ENCODE data around the gene PARN. TPM values are rescaled to one million over a fixed set of nuclear protein-coding genes. Genes with fewer than 3 reads are reported as not detected.
A peak's percentile ranks its signal among the peaks of the same experiment; 100 is the strongest.

Gene PARN, protein sequence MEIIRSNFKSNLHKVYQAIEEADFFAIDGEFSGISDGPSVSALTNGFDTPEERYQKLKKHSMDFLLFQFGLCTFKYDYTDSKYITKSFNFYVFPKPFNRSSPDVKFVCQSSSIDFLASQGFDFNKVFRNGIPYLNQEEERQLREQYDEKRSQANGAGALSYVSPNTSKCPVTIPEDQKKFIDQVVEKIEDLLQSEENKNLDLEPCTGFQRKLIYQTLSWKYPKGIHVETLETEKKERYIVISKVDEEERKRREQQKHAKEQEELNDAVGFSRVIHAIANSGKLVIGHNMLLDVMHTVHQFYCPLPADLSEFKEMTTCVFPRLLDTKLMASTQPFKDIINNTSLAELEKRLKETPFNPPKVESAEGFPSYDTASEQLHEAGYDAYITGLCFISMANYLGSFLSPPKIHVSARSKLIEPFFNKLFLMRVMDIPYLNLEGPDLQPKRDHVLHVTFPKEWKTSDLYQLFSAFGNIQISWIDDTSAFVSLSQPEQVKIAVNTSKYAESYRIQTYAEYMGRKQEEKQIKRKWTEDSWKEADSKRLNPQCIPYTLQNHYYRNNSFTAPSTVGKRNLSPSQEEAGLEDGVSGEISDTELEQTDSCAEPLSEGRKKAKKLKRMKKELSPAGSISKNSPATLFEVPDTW
- total RNA-seq: 26.5 and 26.9 TPM in 2 replicates
- long read RNA-seq, transcript PARN-203 (24 exons, 3,078 nt): major isoform, 48 of 76 reads
- long read RNA-seq, partial matches to known transcripts: 16 of 76 reads
- long read RNA-seq, other reads (novel, unspliced or antisense): 11 of 76 reads

DNA sequence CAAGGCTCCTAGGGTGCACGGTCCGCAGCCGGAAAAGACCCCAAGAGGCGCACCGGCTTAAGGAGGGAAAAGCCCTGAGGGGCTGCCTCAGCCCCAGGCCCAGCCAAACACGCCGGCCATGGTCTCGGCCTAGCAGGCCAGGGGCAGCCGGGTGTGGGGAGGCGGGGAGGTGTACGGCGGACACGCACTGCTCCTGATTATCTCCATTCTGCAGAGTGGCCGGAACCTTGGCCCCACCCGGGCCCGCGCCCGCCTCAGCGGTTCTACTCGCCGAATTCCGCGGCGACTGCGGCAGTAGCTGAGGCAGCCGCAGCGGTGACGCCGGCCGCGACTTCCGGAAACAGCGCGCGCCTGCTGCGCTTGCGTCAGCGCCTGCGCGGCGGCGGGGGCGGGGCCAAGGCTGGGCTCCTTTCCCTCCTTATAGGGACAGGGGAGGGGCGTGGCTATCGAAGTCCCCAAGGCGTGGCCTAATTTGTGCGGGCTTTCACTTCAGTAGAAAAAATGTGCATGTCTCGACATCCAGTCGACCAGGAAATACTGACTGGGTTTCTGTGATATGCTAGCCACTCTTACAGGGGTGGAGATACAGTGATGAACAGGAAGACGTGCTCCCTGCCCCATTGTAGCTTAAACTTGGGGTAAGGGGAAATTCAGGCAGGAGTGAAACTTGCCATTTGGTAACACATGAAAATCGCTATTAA is at the start of gene PARN:
PARN (minus strand) TSS at position 342 of the 701 bp plus-strand sequence; CDS start at position 207, 135 bp downstream.
- no peaks in the 10 kb centered on the region for H3K27me3 Mint-ChIP-seq (ENCODE audit: low read depth)
- H3K4me3 Mint-ChIP-seq: peak within 1 kb of the TSS; percentile 86
- peak; percentile 95 for DNase-seq (ENCODE audit: low read depth, low spot score)
- H3K27ac Mint-ChIP-seq (ENCODE audit: unreplicated experiment): peak within 1 kb of the TSS; percentile 88
- TF ChIP-seq, protein P1, sequence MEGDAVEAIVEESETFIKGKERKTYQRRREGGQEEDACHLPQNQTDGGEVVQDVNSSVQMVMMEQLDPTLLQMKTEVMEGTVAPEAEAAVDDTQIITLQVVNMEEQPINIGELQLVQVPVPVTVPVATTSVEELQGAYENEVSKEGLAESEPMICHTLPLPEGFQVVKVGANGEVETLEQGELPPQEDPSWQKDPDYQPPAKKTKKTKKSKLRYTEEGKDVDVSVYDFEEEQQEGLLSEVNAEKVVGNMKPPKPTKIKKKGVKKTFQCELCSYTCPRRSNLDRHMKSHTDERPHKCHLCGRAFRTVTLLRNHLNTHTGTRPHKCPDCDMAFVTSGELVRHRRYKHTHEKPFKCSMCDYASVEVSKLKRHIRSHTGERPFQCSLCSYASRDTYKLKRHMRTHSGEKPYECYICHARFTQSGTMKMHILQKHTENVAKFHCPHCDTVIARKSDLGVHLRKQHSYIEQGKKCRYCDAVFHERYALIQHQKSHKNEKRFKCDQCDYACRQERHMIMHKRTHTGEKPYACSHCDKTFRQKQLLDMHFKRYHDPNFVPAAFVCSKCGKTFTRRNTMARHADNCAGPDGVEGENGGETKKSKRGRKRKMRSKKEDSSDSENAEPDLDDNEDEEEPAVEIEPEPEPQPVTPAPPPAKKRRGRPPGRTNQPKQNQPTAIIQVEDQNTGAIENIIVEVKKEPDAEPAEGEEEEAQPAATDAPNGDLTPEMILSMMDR (conservative IDR thresholded peaks at IDR 0.05): no peak
- no peaks in the 10 kb centered on the region for H3K9me3 Mint-ChIP-seq
- peaks cover 36% of the 10 kb centered on the region for H3K4me1 Mint-ChIP-seq
- H3K36me3 Mint-ChIP-seq (ENCODE audit: low read depth): peaks cover 3% of the 10 kb centered on the region

DNA sequence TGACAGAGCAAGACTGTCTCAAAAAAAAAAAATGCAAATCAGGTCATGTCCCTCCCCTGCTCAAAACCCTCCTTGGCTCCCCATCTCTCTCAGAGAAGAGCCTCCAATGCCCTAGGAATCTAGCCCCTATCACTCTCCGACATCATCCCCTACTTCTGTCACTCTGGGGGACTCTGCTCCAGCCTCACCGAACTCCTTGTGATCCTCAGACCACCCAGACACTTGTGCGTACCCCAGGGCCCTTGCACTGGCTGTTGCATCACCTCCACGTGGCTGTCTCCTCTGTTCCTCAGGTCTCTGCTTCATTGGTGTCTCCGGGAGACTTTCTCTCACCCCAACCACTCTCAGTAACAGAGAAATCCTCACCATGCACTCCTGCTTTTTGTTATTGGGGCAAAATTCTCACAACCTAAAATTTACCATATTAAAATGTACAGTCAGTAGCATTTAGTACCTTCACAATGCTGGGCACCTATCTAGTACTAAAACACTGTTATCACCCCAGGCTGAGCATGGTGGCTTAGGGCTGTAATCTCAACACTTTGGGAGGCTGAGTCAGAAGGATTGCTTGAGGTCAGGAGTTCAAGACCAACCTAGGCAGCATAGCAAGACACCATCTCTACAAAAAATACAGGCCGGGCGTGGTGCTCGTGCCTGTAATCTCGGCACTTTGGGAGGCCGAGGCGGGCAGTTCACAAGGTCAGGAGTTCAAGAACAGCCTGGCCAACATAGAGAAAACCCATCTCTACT is 48.9 kb upstream of the PARN start:
- Mint-ChIP-seq H3K4me3 (no peak overlapping the region), H3K4me1 (no peaks in the 10 kb centered on the region), H3K27ac (ENCODE audit: unreplicated experiment) (no peak overlapping the region), H3K9me3 (peaks cover 9% of the 10 kb centered on the region), H3K27me3 (ENCODE audit: low read depth) (peaks cover 3% of the 10 kb centered on the region), H3K36me3 (ENCODE audit: low read depth) (no peaks in the 10 kb centered on the region)
- TF ChIP-seq, protein P1 (conservative IDR thresholded peaks at IDR 0.05): no peak
- DNase-seq (ENCODE audit: low read depth, low spot score): no peak

DNA sequence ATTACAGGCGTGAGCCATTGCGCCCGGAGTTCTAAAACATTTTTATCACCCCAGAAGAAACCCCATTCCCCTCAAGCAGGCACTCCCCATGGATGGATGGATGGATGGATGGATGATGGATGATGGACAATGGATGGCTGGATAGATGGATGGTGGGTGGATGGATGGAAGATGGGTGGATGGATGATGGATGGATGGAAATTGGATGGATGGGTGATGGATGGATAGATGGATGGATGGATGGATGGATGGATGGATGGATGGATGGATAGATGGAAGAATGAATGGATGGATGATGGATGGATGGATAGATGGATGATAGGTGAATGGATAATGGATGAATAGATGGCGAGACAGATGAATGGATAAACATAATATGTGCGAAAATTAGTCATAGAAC is 47.6 kb upstream of the PARN start:
- Mint-ChIP-seq H3K9me3 (peaks cover 9% of the 10 kb centered on the region), H3K4me1 (no peaks in the 10 kb centered on the region), H3K27ac (ENCODE audit: unreplicated experiment) (no peak overlapping the region), H3K4me3 (no peak overlapping the region), H3K36me3 (ENCODE audit: low read depth) (no peaks in the 10 kb centered on the region), H3K27me3 (ENCODE audit: low read depth) (peaks cover 3% of the 10 kb centered on the region)
- TF ChIP-seq, protein P1 (conservative IDR thresholded peaks at IDR 0.05): no peak
- DNase-seq (ENCODE audit: low read depth, low spot score): no peak

DNA sequence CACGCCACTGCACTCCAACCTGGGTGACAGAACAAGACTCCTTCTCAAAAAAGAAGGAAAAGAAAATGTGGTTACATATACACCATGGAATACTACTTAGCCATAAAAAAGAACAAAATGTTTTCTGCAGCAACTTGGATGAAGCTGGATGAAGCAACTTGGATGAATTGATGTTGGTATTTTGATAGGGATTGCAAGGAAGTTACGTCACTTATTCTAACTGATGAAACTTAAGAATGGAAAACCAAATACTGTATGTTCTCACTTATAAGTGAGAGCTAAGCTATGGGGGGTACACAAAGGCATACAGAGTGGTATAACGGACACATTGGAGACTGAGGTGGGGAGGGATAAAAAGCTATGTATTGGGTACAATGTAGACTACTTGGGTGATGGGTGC is 46.6 kb upstream of the PARN start:
- TF ChIP-seq, protein P1 (conservative IDR thresholded peaks at IDR 0.05): no peak
- H3K4me1 Mint-ChIP-seq: no peaks in the 10 kb centered on the region
- no peak overlapping the region for H3K27ac Mint-ChIP-seq (ENCODE audit: unreplicated experiment)
- H3K4me3 Mint-ChIP-seq: no peak overlapping the region
- H3K27me3 Mint-ChIP-seq (ENCODE audit: low read depth): peaks cover 3% of the 10 kb centered on the region
- no peak for DNase-seq (ENCODE audit: low read depth, low spot score)
- no peaks in the 10 kb centered on the region for H3K36me3 Mint-ChIP-seq (ENCODE audit: low read depth)
- peaks cover 9% of the 10 kb centered on the region for H3K9me3 Mint-ChIP-seq

Data from neural crest cell (in vitro differentiated cells).